Measurements from ENCODE around the gene AHRR. TPM values are rescaled to one million over a fixed set of nuclear protein-coding genes. Genes with fewer than 3 reads are reported as not detected.
A peak's percentile ranks its signal among the peaks of the same experiment; 100 is the strongest.

AHRR gene
- total RNA-seq, 2 experiments from 2014 or later = 2.2 to 3.4 TPM

GRCh38 chr5:469752-470483, 148.4 kb downstream of the AHRR start:
- H3K36me3 ChIP-seq (ENCODE audit: insufficient read depth, low read length) = peaks cover 34% of the 10 kb centered on the region; the same call in 1 of the 2 replicates
- H3K4me3 ChIP-seq (ENCODE audit: low read depth, low read length, poor library complexity, severe bottlenecking) = no peak overlapping the region
- H2AFZ ChIP-seq (ENCODE audit: low read length) = no peak overlapping the region
- intact Hi-C loops (cut with micrococcal nuclease; ENCODE audit: unreplicated experiment) = loop anchor here (10.0 kb wide), 1 partner anchor 145 kb away; the partner anchor contains the start of gene CEP72
- no peaks in the 10 kb centered on the region for H3K9me3 ChIP-seq (ENCODE audit: low read length)
- peaks cover 24% of the 10 kb centered on the region for H3K4me1 ChIP-seq (ENCODE audit: insufficient read depth, low read length, poor library complexity, severe bottlenecking)
- H3K9me2 ChIP-seq (ENCODE audit: insufficient read depth, low read length) = no peaks in the 10 kb centered on the region
- ChIA-PET POLR2A (interaction anchor here (0.7 kb wide), 1 partner anchor 24 kb away, joined by 3 read pairs; no protein-coding TSS in a partner anchor), CTCF (ENCODE audit: unreplicated experiment) (no interaction called here)
- H3K79me2 ChIP-seq (ENCODE audit: insufficient read depth, low read depth, low read length) = peaks cover 11% of the 10 kb centered on the region; the same call in 1 of the 2 replicates
- TF ChIP-seq EZH2phosphoT487 (IDR thresholded peaks at IDR 0.05; ENCODE audit: borderline replicate concordance, low read depth, low read length) (no peak), CTCF (conservative IDR thresholded peaks at IDR 0.05; ENCODE audit: low read length) (no peak)
- H3K27ac ChIP-seq (ENCODE audit: low read depth, low read length, poor library complexity, severe bottlenecking) = no peak overlapping the region
- H3K4me2 ChIP-seq (ENCODE audit: low read length) = no peak overlapping the region
- H4K20me1 ChIP-seq (ENCODE audit: insufficient read depth, low read length) = peaks cover 4% of the 10 kb centered on the region; the same call in 1 of the 2 replicates
- no TSS peak for BruUV-seq (replicated peaks)
- DNase-seq (ENCODE audit: low spot score) = no peak

DNA sequence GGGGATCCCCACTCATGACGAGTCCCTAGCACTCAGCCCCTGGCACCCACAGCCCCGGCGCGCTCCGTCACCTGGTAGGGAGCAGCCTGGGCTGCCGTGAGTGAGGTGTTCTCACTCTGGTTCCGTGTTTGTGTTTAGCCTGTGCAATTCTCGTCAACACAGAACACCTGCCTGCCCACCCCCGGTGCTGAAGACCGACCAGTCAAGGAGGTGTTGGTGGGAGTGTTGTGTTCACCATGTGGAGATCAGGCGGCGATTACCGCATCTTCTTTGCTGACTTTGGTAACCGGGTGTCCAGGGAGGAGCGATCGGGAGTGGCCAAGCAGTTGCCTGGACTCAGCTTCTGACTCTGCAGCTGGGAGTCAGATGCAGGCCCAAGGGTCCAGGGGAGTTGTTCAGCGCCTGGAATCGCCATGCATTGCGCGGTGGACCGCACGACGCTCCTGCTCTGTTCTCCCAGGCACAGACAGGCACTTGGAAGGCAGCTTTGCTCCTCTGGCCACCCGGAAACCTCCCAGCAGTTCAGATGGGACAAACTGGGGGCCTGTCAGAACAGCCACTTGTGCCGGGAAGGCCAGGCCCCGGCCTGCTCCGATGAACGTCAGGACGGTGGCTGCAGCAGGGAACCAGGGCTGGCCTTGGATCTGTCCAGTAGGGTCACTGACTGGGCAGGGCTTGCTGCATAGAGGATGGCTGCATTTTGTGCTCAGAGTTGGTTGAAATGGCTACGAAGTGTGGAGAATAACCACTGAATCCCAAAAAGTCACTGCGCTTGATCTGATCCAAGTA, 149.6 kb downstream of the AHRR start:
- H2AFZ ChIP-seq (ENCODE audit: low read length) = no peak overlapping the region
- peak overlapping the region; percentile 87 for H3K4me2 ChIP-seq (ENCODE audit: low read length)
- H4K20me1 ChIP-seq (ENCODE audit: insufficient read depth, low read length) = peaks cover 4% of the 10 kb centered on the region; the same call in 1 of the 2 replicates
- BruUV-seq (replicated peaks) = no TSS peak
- POLR2A ChIA-PET = interaction anchor here (0.6 to 0.9 kb wide), 2 partner anchors 59 to 796 kb away, joined by 3 read pairs; no protein-coding TSS in a partner anchor
- no peak for DNase-seq (ENCODE audit: low spot score)
- intact Hi-C loops (cut with micrococcal nuclease; ENCODE audit: unreplicated experiment) = loop anchor here (10.0 kb wide), 1 partner anchor 144 kb away; the partner anchor contains the start of gene CEP72
- H3K4me1 ChIP-seq (ENCODE audit: insufficient read depth, low read length, poor library complexity, severe bottlenecking) = peaks cover 24% of the 10 kb centered on the region
- TF ChIP-seq EZH2phosphoT487 (IDR thresholded peaks at IDR 0.05; ENCODE audit: borderline replicate concordance, low read depth, low read length) (no peak), CTCF (conservative IDR thresholded peaks at IDR 0.05; ENCODE audit: low read length) (no peak)
- H3K9me2 ChIP-seq (ENCODE audit: insufficient read depth, low read length) = no peaks in the 10 kb centered on the region
- H3K79me2 ChIP-seq (ENCODE audit: insufficient read depth, low read depth, low read length) = peaks cover 11% of the 10 kb centered on the region; the same call in 1 of the 2 replicates
- CTCF ChIA-PET (ENCODE audit: unreplicated experiment) = interaction anchor here (0.6 kb wide), 2 partner anchors 47 to 283 kb away, joined by 10 to 24 read pairs; no protein-coding TSS in a partner anchor
- H3K9me3 ChIP-seq (ENCODE audit: low read length) = no peaks in the 10 kb centered on the region
- no peak overlapping the region for H3K27ac ChIP-seq (ENCODE audit: low read depth, low read length, poor library complexity, severe bottlenecking)
- peaks cover 30% of the 10 kb centered on the region; the same call in 1 of the 2 replicates for H3K36me3 ChIP-seq (ENCODE audit: insufficient read depth, low read length)
- peak overlapping the region; percentile 76 for H3K4me3 ChIP-seq (ENCODE audit: low read depth, low read length, poor library complexity, severe bottlenecking)

All from OCI-LY7 (cell line).